SH-SY5Y (cell line): ENCODE data around the gene ZIC2.

ENCODE experiments used
- GATA2 ChIP-seq: IDR thresholded peaks from 2 replicates; pipeline ENCODE4 v1.6.1; 2011; ENCODE audit warnings: mild to moderate bottlenecking, low read depth, low read length
- GATA3 ChIP-seq: IDR thresholded peaks from 2 replicates; pipeline ENCODE4 v1.6.1; 2011; ENCODE audit warnings: low read depth, mild to moderate bottlenecking, low read length, moderate library complexity

DNA sequence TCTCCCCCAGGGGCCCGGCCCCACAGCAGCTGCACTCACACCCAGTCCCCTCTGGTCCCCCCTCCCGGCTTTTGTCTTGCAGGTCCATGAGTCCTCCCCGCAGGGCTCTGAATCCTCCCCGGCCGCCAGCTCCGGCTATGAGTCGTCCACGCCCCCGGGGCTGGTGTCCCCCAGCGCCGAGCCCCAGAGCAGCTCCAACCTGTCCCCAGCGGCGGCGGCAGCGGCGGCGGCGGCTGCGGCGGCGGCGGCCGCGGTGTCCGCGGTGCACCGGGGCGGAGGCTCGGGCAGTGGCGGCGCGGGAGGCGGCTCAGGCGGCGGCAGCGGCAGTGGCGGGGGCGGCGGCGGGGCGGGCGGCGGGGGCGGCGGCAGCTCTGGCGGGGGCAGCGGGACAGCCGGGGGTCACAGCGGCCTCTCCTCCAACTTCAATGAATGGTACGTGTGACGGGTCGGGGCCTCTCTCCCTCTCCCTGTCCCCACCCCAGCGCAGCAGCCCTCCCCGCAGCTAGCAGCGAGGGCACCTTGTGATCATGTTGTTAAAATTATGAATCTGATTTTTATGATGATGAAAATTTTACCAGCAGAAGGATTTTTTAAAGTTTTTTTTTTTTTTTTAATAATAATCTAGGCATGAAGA is 3.8 kb downstream of the ZIC2 start:
- TF ChIP-seq GATA3 (no peak), GATA2 (no peak)
